Naive thymus-derived CD4-positive, alpha-beta T cell (primary cell): ENCODE results near the gene SOCS4. TPM values are rescaled to one million over a fixed set of nuclear protein-coding genes. Genes with fewer than 3 reads are reported as not detected.
"Not testable (repeated sequence)": the region's sequence is repeated elsewhere in the genome, so short reads cannot be mapped to it uniquely, and the experiment has no call there.

Source experiments
- ATAC-seq: fragments of 150-1000 bp; cut with Tn5 transposase; 2 replicates; pipeline ENCODE4 v1.10.0; 2021; ENCODE audit warnings: mild to moderate bottlenecking, moderate library complexity
- CTCF ChIA-PET: fragments of 350-600 bp; sonication (Branson Sonifier 250); formaldehyde crosslinking; loops from one replicate; lab custom pipeline; 2021; ENCODE audit warnings: antibody characterized with exemption; lab: Charles Lee
- POLR2A ChIA-PET: fragments of 350-600 bp; sonication (Branson Sonifier 250); formaldehyde crosslinking; loops from one replicate; lab custom pipeline; 2021; ENCODE audit warnings: antibody characterized with exemption, inconsistent platforms; lab: Charles Lee
- DNase-seq, 9 donors: peaks; one replicate each; pipeline versions ENCODE4 v3.0.0 to v3.0.0-alpha.2; 2020 to 2022; ENCODE audit warnings: mixed read lengths in 1 of 9
- H3K27ac ChIP-seq: one replicate; pipeline ENCODE4 v1.7.0; 2013; ENCODE audit warnings: mild to moderate bottlenecking, low read depth, low read length, moderate library complexity
- H3K27me3 ChIP-seq, 2 donors: one replicate each; pipeline ENCODE4 v1.7.0; 2013; ENCODE audit warnings: low read length in 2 of 2, mild to moderate bottlenecking in 2 of 2, moderate library complexity in 2 of 2; ENCODE audit not compliant: control insufficient read depth in 2 of 2, insufficient read depth in 2 of 2
- H3K36me3 ChIP-seq, 3 experiments: 1 replicate in 2 of 3; 2 replicates in 1 of 3; pipeline ENCODE4 v1.7.0; 2013; ENCODE audit warnings: low read length in 3 of 3, mild to moderate bottlenecking in 3 of 3, moderate library complexity in 1 of 3; ENCODE audit not compliant: insufficient read depth in 3 of 3, control insufficient read depth in 2 of 3
- H3K4me1 ChIP-seq, 2 donors: one replicate each; pipeline ENCODE4 v1.7.0; 2013; ENCODE audit warnings: low read length in 2 of 2, mild to moderate bottlenecking in 2 of 2, moderate library complexity in 1 of 2; ENCODE audit not compliant: control insufficient read depth in 2 of 2, insufficient read depth in 2 of 2
- H3K4me3 ChIP-seq: 2 replicates; pipeline ENCODE4 v1.7.0; 2013; ENCODE audit warnings: mild to moderate bottlenecking, low read length
- H3K9me3 ChIP-seq, 3 experiments: 1 replicate in 2 of 3; 2 replicates in 1 of 3; pipeline ENCODE4 v1.7.0; 2013; ENCODE audit warnings: low read length in 3 of 3; ENCODE audit not compliant: control insufficient read depth in 2 of 3
- H3K27ac Mint-ChIP-seq, 9 donors: one replicate each; pipeline ENCODE4 v1.8.0; 2020 to 2022; ENCODE audit warnings: mixed read lengths in 9 of 9, mild to moderate bottlenecking in 8 of 9, moderate library complexity in 5 of 9, inconsistent platforms in 2 of 9
- H3K27me3 Mint-ChIP-seq, 5 donors: one replicate each; pipeline ENCODE4 v1.8.0; 2021 to 2022; ENCODE audit warnings: mixed read lengths in 5 of 5, mild to moderate bottlenecking in 1 of 5
- H3K36me3 Mint-ChIP-seq, 5 donors: one replicate each; pipeline ENCODE4 v1.8.0; 2020 to 2022; ENCODE audit warnings: mixed read lengths in 5 of 5, mild to moderate bottlenecking in 3 of 5, inconsistent platforms in 1 of 5
- H3K4me1 Mint-ChIP-seq, 7 donors: one replicate each; pipeline ENCODE4 v1.8.0; 2020 to 2022; ENCODE audit warnings: mixed read lengths in 7 of 7, mild to moderate bottlenecking in 3 of 7, inconsistent platforms in 1 of 7
- H3K4me3 Mint-ChIP-seq, 10 donors: one replicate each; pipeline ENCODE4 v1.8.0; 2020 to 2022; ENCODE audit warnings: mild to moderate bottlenecking in 10 of 10, mixed read lengths in 10 of 10, moderate library complexity in 6 of 10, inconsistent platforms in 2 of 10
- H3K9me3 Mint-ChIP-seq, 11 donors: one replicate each; pipeline ENCODE4 v1.8.0; 2020 to 2022; ENCODE audit warnings: mixed read lengths in 11 of 11, mild to moderate bottlenecking in 4 of 11, inconsistent platforms in 1 of 11, moderate library complexity in 1 of 11
- intact Hi-C, 2 donors: fragments of 100-400 bp; cut with micrococcal nuclease; formaldehyde crosslinking; loops; one replicate each; pipeline ENCODE4 v1.15.1; 2023
- polyA plus RNA-seq, 2 donors: library from polyadenylated mRNA; unstranded; fragments of 300-500 nt; fragmentation: Illumina TruSeq; gene quantifications; one replicate each; pipeline ENCODE4 v1.2.3, GENCODE V29; 2021
- total RNA-seq, 6 experiments: library from RNA in 5 of 6; stranded (reverse) in 5 of 6; gene quantifications; 1 replicate in 5 of 6; 2 replicates in 1 of 6; pipeline ENCODE4 v1.2.3 and lab custom pipeline; 2021 to 2026

Gene SOCS4
- total and polyA plus RNA-seq, 7 experiments from 2014 or later = 1.2 to 30.3 (median 21.3) TPM

DNA sequence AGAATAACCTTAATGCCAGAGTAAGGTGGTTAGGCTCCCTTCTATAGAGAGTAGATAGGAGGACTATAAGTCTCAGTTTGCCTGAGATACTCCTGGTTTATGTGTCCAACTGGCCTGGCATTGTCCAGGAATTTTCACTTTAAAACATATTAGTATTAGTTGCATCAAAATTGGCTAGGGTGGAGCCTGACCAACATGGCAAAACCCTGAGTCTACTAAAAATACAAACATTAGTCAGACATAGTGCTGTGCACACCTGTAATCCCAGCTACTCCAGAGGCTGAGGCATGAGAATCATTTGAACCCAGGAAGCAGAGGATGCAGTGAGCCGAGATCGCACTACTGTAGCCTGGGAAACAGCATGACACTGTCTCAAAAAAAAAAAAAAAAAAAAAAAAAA, 12.0 kb upstream of the SOCS4 start:
- no peaks in the 10 kb centered on the region for H3K4me1 ChIP-seq
- H3K4me3 ChIP-seq = no peak overlapping the region
- peaks cover 0 to 31% (median 19%) of the 10 kb centered on the region in 5 donors for H3K36me3 Mint-ChIP-seq
- H3K27me3 ChIP-seq = no peaks in the 10 kb centered on the region
- ChIA-PET CTCF (no interaction called here), POLR2A (interaction anchor here (0.6 kb wide), 1 partner anchor 117 kb away, joined by 3 read pairs; no protein-coding TSS in a partner anchor)
- H3K36me3 ChIP-seq = no peaks in the 10 kb centered on the region
- intact Hi-C loops = no loop called here
- H3K4me1 Mint-ChIP-seq = peaks cover 0 to 7% (median under 1%) of the 10 kb centered on the region in 7 donors
- peaks cover 0 to 5% (median 0%) of the 10 kb centered on the region in 11 donors for H3K9me3 Mint-ChIP-seq
- H3K27ac Mint-ChIP-seq = no peak overlapping the region
- DNase-seq = no peak
- H3K9me3 ChIP-seq = no peaks in the 10 kb centered on the region
- H3K27ac ChIP-seq = no peak overlapping the region
- no peak overlapping the region for H3K4me3 Mint-ChIP-seq
- no peaks in the 10 kb centered on the region for H3K27me3 Mint-ChIP-seq
- no peak for ATAC-seq

DNA sequence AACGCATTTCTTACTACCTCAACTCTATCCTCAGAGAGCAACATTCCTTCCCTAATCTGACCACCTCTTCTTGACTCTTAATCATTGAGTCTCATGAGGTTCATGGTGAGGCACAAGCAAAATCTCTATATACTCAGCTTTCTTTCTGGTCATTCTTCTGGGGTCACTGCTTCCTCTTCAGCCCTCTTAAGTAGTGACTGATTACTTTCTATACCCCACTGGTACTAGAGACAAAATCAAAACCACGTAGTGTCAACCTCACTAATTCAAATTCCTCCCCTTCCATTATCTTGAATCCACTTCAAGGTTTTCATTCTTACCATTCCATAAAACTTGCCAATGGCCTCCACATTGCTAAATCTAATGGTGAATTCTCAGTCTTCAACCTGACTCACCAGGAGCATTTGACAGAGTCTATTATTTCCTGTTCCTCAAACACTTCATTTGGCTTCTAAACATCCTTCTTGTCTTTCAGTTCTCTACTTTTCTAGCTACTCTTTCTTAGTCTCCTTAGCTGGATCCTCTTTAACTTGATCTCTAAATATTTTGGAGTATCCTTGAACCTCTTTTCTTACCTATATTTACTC, 7.0 kb upstream of the SOCS4 start:
- H3K9me3 ChIP-seq = no peaks in the 10 kb centered on the region
- Mint-ChIP-seq H3K36me3 (peaks cover 0 to 21% (median 0%) of the 10 kb centered on the region in 5 donors), H3K27me3 (no peaks in the 10 kb centered on the region), H3K9me3 (no peaks in the 10 kb centered on the region), H3K27ac (peak overlapping the region in 2 of 9 donors; percentile 1 to 62), H3K4me3 (no peak overlapping the region), H3K4me1 (peaks cover 0 to 20% (median 6%) of the 10 kb centered on the region in 7 donors)
- DNase-seq (no peak), ATAC-seq (no peak)
- POLR2A ChIA-PET = no interaction called here
- no peak overlapping the region for H3K4me3 ChIP-seq
- CTCF ChIA-PET = no interaction called here
- no peak overlapping the region for H3K27ac ChIP-seq
- intact Hi-C loops = loop anchor here in 1 of 2 donors (10.0 kb wide), 3 partner anchors 335 to 1095 kb away; partner anchors contain the start of genes KTN1 and PELI2
- H3K36me3 ChIP-seq = no peaks in the 10 kb centered on the region
- no peaks in the 10 kb centered on the region for H3K4me1 ChIP-seq
- H3K27me3 ChIP-seq = no peaks in the 10 kb centered on the region

DNA sequence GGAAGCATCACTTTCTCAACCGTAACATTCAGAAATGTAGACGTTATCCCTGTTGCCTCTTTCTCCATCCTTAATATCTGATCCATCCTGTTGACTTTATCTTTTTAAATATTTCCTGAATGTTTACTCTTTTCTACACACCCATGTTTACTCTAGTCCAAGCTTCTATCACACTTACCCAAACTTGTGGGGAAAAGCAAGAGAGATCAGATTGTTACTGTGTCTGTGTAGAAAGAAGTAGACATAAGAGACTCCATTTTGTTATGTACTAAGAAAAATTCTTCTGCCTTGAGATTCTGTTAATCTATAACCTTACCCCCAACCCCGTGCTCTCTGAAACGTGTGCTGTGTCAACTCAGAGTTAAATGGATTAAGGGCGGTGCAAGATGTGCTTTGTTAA, 2.7 kb upstream of the SOCS4 start:
- not testable (repeated sequence) for H3K27ac ChIP-seq

GRCh38 chr14:55025948-55026347, 1.1 kb upstream of the SOCS4 start:
- intact Hi-C loops = loop anchor here (2.0 to 10.0 kb wide), 6 partner anchors 165 to 1089 kb away; partner anchors contain the start of genes CDKN3 (in 1 of the 2), CNIH1 (in 1 of the 2), DLGAP5 (in 1 of the 2) and KTN1 (in 1 of the 2)
- ATAC-seq = no peak
- peak overlapping the region; percentile 87 for H3K4me3 ChIP-seq

More for the DNA sequence above, 2.7 kb upstream of the SOCS4 start:
- H3K4me1 ChIP-seq = peaks cover 12 to 25% of the 10 kb centered on the region in 2 donors
- CTCF ChIA-PET = interaction anchor here (0.6 kb wide), 1 partner anchor 39 kb away, joined by 3 read pairs; no protein-coding TSS in a partner anchor
- Mint-ChIP-seq H3K4me1 (peaks cover 20 to 52% (median 43%) of the 10 kb centered on the region in 7 donors), H3K36me3 (peaks cover 0 to 17% (median 0%) of the 10 kb centered on the region in 5 donors)
- H3K36me3 ChIP-seq, H3K4me3 Mint-ChIP-seq, H3K27me3 ChIP-seq, H3K9me3 ChIP-seq, H3K9me3 Mint-ChIP-seq, ATAC-seq, POLR2A ChIA-PET, H3K27me3 Mint-ChIP-seq, H3K27ac Mint-ChIP-seq, H3K4me3 ChIP-seq, DNase-seq: not testable (repeated sequence)
- intact Hi-C loops = loop anchor here in 1 of 2 donors (10.0 kb wide), 3 partner anchors 330 to 1090 kb away; partner anchors contain the start of genes KTN1 and PELI2

DNA sequence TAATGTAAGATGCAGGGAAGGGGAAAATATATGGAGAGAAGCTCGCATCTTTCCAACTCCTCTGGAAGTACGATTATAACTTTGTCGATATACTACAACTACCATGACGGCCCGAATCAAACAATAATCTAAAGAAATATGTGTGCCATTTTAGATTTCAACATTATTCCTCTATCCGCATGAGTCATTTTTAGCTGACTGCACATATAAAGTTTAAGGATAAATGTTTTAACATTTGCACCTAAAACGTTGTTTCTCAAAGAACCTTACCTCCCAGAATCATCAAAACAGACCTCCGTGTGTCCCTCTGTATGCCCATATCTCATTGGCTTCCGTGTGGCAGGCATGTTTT, 619 bp upstream of the SOCS4 start:
- DNase-seq = no peak
- Histone ChIP-seq H3K4me3 (peak overlapping the region; percentile 87), H3K9me3 (no peaks in the 10 kb centered on the region), H3K4me1 (peaks cover 12 to 31% of the 10 kb centered on the region in 2 donors), H3K27ac (peak overlapping the region; percentile 86), H3K27me3 (no peaks in the 10 kb centered on the region), H3K36me3 (no peaks in the 10 kb centered on the region)
- ATAC-seq = no peak
- Mint-ChIP-seq H3K4me1 (peaks cover 27 to 57% (median 53%) of the 10 kb centered on the region in 7 donors), H3K27me3 (no peaks in the 10 kb centered on the region), H3K36me3 (peaks cover 0 to 12% (median 3%) of the 10 kb centered on the region in 5 donors), H3K9me3 (no peaks in the 10 kb centered on the region), H3K4me3 (peak overlapping the region; percentile 84 to 96 (median 93)), H3K27ac (peak overlapping the region; percentile 68 to 96 (median 91))
- intact Hi-C loops = loop anchor here (2.0 to 10.0 kb wide), 6 partner anchors 164 to 1088 kb away; partner anchors contain the start of genes CDKN3 (in 1 of the 2), CNIH1 (in 1 of the 2), DLGAP5 (in 1 of the 2) and KTN1 (in 1 of the 2)
- CTCF ChIA-PET = interaction anchor here (0.8 to 2.9 kb wide), 2 partner anchors 25 to 145 kb away, joined by 3 to 13 read pairs; partner anchors contain the start of gene MAPK1IP1L
- POLR2A ChIA-PET = interaction anchor here (0.8 to 6.2 kb wide), 5 partner anchors 18 to 125 kb away, joined by 3 to 37 read pairs (median 4); partner anchors contain the start of gene MAPK1IP1L

More at GRCh38 chr14:55025948-55026347, 1.1 kb upstream of the SOCS4 start:
- H3K9me3 Mint-ChIP-seq = no peaks in the 10 kb centered on the region
- Histone ChIP-seq H3K4me1 (peaks cover 12 to 31% of the 10 kb centered on the region in 2 donors), H3K27ac (peak overlapping the region; percentile 86), H3K36me3 (no peaks in the 10 kb centered on the region), H3K27me3 (no peaks in the 10 kb centered on the region), H3K9me3 (no peaks in the 10 kb centered on the region)
- peak overlapping the region in 8 of 9 donors; percentile 0 to 96 (median 86) for H3K27ac Mint-ChIP-seq
- CTCF ChIA-PET = no interaction called here
- POLR2A ChIA-PET = interaction anchor here (6.2 kb wide), 1 partner anchor 25 kb away, joined by 37 read pairs; the partner anchor contains the start of gene MAPK1IP1L
- peaks cover 0 to 12% (median 0%) of the 10 kb centered on the region in 5 donors for H3K36me3 Mint-ChIP-seq
- H3K4me3 Mint-ChIP-seq = peak overlapping the region; percentile 84 to 96 (median 93)
- no peak for DNase-seq
- no peaks in the 10 kb centered on the region for H3K27me3 Mint-ChIP-seq
- H3K4me1 Mint-ChIP-seq = peaks cover 23 to 53% (median 50%) of the 10 kb centered on the region in 7 donors

GRCh38 chr14:55028066-55028465, 1.0 kb downstream of the SOCS4 start:
- DNase-seq (no peak), ATAC-seq (no peak)
- Histone ChIP-seq H3K9me3 (no peaks in the 10 kb centered on the region), H3K36me3 (no peaks in the 10 kb centered on the region), H3K4me1 (peaks cover 12 to 31% of the 10 kb centered on the region in 2 donors), H3K27me3 (no peaks in the 10 kb centered on the region), H3K4me3 (peak overlapping the region; percentile 87), H3K27ac (no peak overlapping the region)
- Mint-ChIP-seq H3K27ac (peak overlapping the region; percentile 68 to 96 (median 92)), H3K4me3 (peak overlapping the region; percentile 84 to 96 (median 93)), H3K36me3 (peaks cover 0 to 12% (median 4%) of the 10 kb centered on the region in 5 donors), H3K27me3 (no peaks in the 10 kb centered on the region), H3K4me1 (peaks cover 29 to 59% (median 54%) of the 10 kb centered on the region in 7 donors), H3K9me3 (no peaks in the 10 kb centered on the region)
- intact Hi-C loops = loop anchor here in 1 of 2 donors (10.0 kb wide), 3 partner anchors 327 to 1087 kb away; partner anchors contain the start of genes KTN1 and PELI2
- ChIA-PET POLR2A (interaction anchor here (0.9 to 6.2 kb wide), 3 partner anchors 20 to 25 kb away, joined by 3 to 37 read pairs (median 3); partner anchors contain the start of gene MAPK1IP1L), CTCF (interaction anchor here (0.7 to 2.9 kb wide), 3 partner anchors 23 to 392 kb away, joined by 4 to 13 read pairs (median 4); partner anchors contain the start of gene MAPK1IP1L)
